Measurements from ENCODE around the gene ADAM20.

GRCh38 chr14:70538087-70538486 is 3.3 kb upstream of the ADAM20 start:
- no peak for TF ChIP-seq CTCF (IDR thresholded peaks at IDR 0.05)
- no peak for TF ChIP-seq POLR2A (IDR thresholded peaks at IDR 0.05)
